Frontal cortex (tissue), 4 donors: ENCODE measurements around the gene MYO1A. TPM values are rescaled to one million over a fixed set of nuclear protein-coding genes. Genes with fewer than 3 reads are reported as not detected.
"Not testable (repeated sequence)": the region's sequence is repeated elsewhere in the genome, so short reads cannot be mapped to it uniquely, and the experiment has no call there.

Source experiments
- DNase-seq, 2 donors: peaks; one replicate each; pipeline ENCODE4 v3.0.0; 2012; ENCODE audit warnings: low spot score in 2 of 2
- FAIRE-seq: peaks from 2 replicates; lab custom pipeline; 2012; peaks lifted over from hg19 to GRCh38; lab: Jason Lieb, UNC
- total RNA-seq: library from RNA; depleted of rRNA; stranded (reverse); fragments of >200 nt; gene quantifications from one replicate; pipeline ENCODE4 v1.2.3, GENCODE V29; 2014
- donor health status: control.
- donor health status: control.
- donor health status: control.

The MYO1A gene
- total RNA-seq, 1 donor from 2014 or later, result not detected

DNA sequence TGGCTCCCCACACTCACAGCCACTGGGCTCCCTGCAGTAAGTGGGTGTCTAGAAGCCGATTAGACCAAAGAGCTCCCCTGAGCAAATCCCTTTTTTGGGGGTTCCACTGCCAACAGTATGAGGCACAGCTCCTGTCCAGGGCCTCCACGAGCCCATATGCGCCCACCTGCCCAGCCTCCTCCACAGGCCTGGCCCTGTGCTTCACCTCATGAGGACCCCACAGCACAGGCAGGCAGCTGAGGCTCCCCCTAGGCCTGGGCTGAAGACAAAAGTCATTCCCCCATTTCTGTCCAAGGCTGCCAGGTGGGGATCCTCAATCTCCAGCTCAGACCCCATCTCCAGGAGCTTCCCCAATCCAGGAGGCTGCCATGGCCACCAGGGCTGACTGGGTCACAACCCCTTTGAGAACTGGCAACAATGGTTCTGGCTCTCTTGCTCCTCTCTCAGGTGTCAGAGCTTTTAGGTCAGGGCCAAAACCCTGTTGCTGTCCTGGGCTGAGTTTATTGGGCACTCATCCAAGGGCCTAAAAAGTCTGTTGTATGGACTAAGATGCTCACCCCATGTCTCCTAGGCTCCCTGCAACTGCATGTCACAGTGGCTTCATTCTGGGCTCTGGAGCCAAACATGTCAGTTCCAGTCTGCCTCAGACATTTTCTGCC is 67.2 kb downstream of the MYO1A start:
- DNase-seq, FAIRE-seq: not testable (repeated sequence)

DNA sequence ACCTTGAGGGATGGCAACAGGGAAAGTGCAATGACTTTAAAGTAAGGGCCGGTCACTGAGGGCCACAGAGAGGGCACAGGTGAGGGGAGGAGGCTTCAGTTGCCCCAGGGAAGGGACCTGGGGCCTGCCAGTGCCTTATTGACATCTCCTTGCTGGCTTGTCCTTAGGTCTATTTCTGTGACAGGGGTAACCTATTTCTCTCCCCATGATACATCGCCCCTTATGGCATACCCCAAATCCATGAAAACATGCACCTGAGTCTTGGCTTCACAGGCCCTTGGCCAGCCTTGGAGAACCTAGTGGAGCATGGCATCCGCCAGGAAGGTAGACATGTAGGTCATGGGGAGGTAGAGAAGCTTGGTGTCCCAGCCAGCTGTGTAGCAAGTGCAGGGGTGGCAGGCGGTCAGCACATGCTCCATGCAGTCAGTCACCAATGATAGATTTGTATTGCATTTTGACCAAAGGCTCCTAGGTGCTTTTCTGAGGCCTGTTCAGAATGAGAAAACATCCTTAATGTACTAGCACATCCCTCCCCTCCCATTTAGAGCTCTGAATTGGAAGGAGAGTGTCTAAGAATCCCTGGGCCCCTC is 68.9 kb downstream of the MYO1A start:
- DNase-seq (no peak), FAIRE-seq (no peak)

DNA sequence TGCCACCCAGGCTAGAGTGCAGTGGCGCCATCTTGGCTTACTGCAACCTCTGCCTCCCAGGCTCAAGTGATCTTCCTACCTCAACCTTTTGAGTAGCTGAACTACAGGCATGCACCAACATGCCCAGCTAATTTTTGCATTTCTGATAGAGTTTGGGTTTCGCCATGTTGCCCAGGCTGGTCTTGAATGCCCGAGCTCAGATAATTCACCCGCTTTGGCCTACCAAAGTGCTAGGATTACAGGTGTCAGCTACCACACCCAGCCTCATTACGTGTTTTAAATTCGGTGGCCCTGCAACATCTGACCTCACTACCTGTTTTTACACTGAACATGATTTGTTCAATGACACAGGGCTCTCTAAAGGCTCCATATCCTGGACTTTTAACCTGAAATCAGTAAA is 69.7 kb downstream of the MYO1A start:
- no peak for FAIRE-seq
- DNase-seq, result no peak

DNA sequence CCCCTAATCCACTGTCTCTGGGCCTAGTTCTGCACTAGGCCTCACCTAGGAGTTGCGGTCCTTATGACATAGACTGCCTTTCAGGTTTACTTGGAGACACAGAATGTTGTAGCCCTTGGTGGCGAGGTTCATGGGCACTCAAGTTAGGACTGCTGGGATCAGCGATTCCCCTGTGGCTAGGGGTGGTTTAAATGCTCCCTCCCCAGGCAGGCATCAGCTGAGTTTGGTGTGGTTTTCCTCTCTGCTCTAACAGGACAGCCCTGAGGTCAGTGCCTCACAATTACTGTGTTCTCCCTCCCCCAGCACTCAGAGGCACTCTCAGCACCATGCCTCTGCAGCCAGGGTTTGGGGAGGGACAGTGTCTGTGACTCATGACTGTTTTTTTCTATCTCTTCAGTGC is 70.3 kb downstream of the MYO1A start:
- no peak for DNase-seq
- no peak for FAIRE-seq

Other genes starting within 250 kb of the MYO1A start
- gene SDR9C7, start 115.7 kb downstream of the MYO1A start, total RNA-seq, result 0.41 TPM
- 0.41 TPM for gene RDH16, start 92.5 kb downstream of the MYO1A start, total RNA-seq
- 8.2 TPM for gene ZBTB39, start 43.6 kb downstream of the MYO1A start, total RNA-seq
- 0.82 TPM for gene TAC3, start 33.6 kb downstream of the MYO1A start, total RNA-seq
- gene NEMP1, start 28.7 kb upstream of the MYO1A start, total RNA-seq, result 5.3 TPM
- gene NAB2, start 39.0 kb upstream of the MYO1A start, total RNA-seq, result 30.2 TPM
- 2.4 TPM for gene STAT6, start 61.2 kb upstream of the MYO1A start, total RNA-seq
- 63.2 TPM for gene LRP1, start 78.4 kb upstream of the MYO1A start, total RNA-seq
- not detected for gene LRP1-AS, start 97.5 kb upstream of the MYO1A start, total RNA-seq
- gene NXPH4, start 166.7 kb upstream of the MYO1A start, total RNA-seq, result 0.82 TPM
- gene SHMT2, start 179.6 kb upstream of the MYO1A start, total RNA-seq, result 28.9 TPM
- 1.6 TPM for gene STAC3, start 201.1 kb upstream of the MYO1A start, total RNA-seq